SK-N-MC (cell line): ENCODE measurements around the gene MEIS3.

Source experiments
- EZH2 ChIP-seq: fragments of 200-600 bp; sonication (generic); IDR thresholded peaks from one replicate; pipeline ENCODE4 v1.6.1; 2017; ENCODE audit warnings: antibody characterized with exemption
- FOXP2 ChIP-seq: optimal IDR thresholded peaks from 2 replicates; pipeline ENCODE3; 2011; ENCODE audit warnings: mild to moderate bottlenecking, moderate library complexity; ENCODE audit not compliant: insufficient read depth; ENCODE audit errors: extremely low read length, control extremely low read depth
- POLR2AphosphoS5 ChIP-seq: IDR thresholded peaks from 2 replicates; pipeline ENCODE4 v1.6.1; 2012; ENCODE audit warnings: mild to moderate bottlenecking, low read depth, low read length, borderline replicate concordance

DNA sequence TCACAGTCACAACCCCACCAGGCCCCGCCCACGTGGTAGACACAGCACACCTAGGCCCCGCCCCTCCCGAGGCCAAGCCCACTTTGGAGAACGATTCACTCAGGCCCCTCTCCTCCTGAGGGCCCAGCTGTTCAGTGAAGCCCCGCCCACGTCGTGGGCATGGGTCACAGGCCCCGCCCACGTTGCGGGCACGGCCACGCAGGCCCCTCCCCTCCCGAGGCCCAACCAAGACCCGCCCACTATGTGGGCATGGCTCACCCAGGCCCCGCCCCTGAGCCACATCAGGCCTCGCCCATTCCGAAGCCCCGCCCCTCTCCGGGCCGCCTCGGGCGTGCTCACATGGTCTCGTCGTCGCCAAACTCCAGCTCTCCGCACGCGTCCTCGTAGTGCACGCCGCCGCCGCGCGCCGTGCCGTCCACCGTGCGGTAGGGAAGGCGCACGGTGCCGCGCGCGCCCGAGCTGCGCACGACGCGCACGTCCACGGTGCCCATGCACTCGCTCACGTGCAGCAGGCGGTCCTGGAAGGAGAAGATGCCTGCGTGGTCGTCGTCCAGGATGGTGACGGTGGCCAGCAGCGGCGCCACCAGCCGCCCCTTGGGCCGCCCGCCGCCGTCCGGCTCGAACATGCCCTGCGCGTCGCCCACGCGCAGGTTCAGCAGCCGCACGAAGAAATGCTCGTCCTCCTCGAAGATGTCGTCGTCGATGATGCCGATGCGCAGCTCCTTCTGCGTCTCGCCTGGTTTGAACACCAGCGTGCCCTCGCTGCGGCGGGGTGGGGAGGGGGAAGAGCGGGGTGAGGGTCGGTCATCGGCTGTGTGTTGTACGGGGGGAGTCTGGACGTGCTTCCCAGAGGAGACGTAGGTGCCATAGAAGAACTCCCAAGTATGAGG lies 28.4 kb upstream of the MEIS3 start:
- TF ChIP-seq EZH2 (no peak), POLR2AphosphoS5 (no peak), FOXP2 (no peak)
